NCI-H774 (cell line): ENCODE measurements around the gene ADGRD2.

Source experiments
- DNase-seq: peaks from one replicate; lab custom pipeline; 2025; lab: John Stamatoyannopoulos, UW

ADGRD2 gene

GRCh38 chr9:124479947-124480620, 29.8 kb downstream of the ADGRD2 start:
- no peak for DNase-seq

- peak; percentile 38 for DNase-seq
These were observed 30.4 kb downstream of the ADGRD2 start for GRCh38 chr9:124480621-124480981.

GRCh38 chr9:124481115-124481514, 30.9 kb downstream of the ADGRD2 start:
- no peak for DNase-seq

- no peak for DNase-seq
These were observed 32.3 kb downstream of the ADGRD2 start for GRCh38 chr9:124482431-124483031.

- DNase-seq, result no peak
These were observed 33.2 kb downstream of the ADGRD2 start for GRCh38 chr9:124483481-124483880.

GRCh38 chr9:124485201-124485600, 35.0 kb downstream of the ADGRD2 start:
- DNase-seq, result no peak

- DNase-seq, result no peak
These were observed 35.7 kb downstream of the ADGRD2 start for GRCh38 chr9:124485936-124486335.

- DNase-seq, result no peak
These were observed 36.6 kb downstream of the ADGRD2 start for GRCh38 chr9:124486778-124487259.

GRCh38 chr9:124487260-124488182, 37.3 kb downstream of the ADGRD2 start:
- no peak for DNase-seq

- DNase-seq, result no peak
These were observed 38.5 kb downstream of the ADGRD2 start for GRCh38 chr9:124488641-124489210.

- DNase-seq, result no peak
These were observed 39.0 kb downstream of the ADGRD2 start for GRCh38 chr9:124489222-124489621.

GRCh38 chr9:124490004-124490403, 39.8 kb downstream of the ADGRD2 start:
- DNase-seq, result no peak

- DNase-seq, result no peak
These were observed 41.1 kb downstream of the ADGRD2 start for GRCh38 chr9:124491049-124491975.

GRCh38 chr9:124492818-124493217, 42.6 kb downstream of the ADGRD2 start:
- no peak for DNase-seq

GRCh38 chr9:124493218-124493617, 43.0 kb downstream of the ADGRD2 start:
- no peak for DNase-seq

GRCh38 chr9:124493794-124494479, 43.7 kb downstream of the ADGRD2 start:
- DNase-seq, result no peak

- no peak for DNase-seq
These were observed 45.1 kb downstream of the ADGRD2 start for GRCh38 chr9:124495126-124496074.

- DNase-seq, result no peak
These were observed 45.8 kb downstream of the ADGRD2 start for GRCh38 chr9:124496075-124496449.

GRCh38 chr9:124496463-124496862, 46.2 kb downstream of the ADGRD2 start:
- no peak for DNase-seq

GRCh38 chr9:124497441-124497840, 47.2 kb downstream of the ADGRD2 start:
- DNase-seq, result no peak
